ENCODE results near the gene MRPL48.

GRCh38 chr11:73749118-73749517, 38.6 kb upstream of the MRPL48 start:
- TF ChIP-seq CTCF (IDR thresholded peaks at IDR 0.05 in 2 of 3, conservative IDR thresholded peaks at IDR 0.05 in 1 of 3; ENCODE audit: borderline replicate concordance in 1 of 3, insufficient read depth in 1 of 3, low read depth in 2 of 3, low read length in 2 of 3) (no peak), POLR2AphosphoS5 (IDR thresholded peaks at IDR 0.05; ENCODE audit: low read depth, low read length) (no peak), YY1 (IDR thresholded peaks at IDR 0.05; ENCODE audit: extremely low read depth, insufficient replicate concordance, low read depth, low read length) (no peak), REST (IDR thresholded peaks at IDR 0.05; ENCODE audit: low read depth) (no peak), CEBPB (IDR thresholded peaks at IDR 0.05; ENCODE audit: low read depth) (no peak), POLR2A (IDR thresholded peaks at IDR 0.05; ENCODE audit: borderline replicate concordance, extremely low read depth, insufficient read depth, insufficient read length) (no peak), SIN3A (IDR thresholded peaks at IDR 0.05; ENCODE audit: low read depth) (no peak), EZH2 (IDR thresholded peaks at IDR 0.05) (no peak), MAX (IDR thresholded peaks at IDR 0.05) (no peak)
